Liver (tissue), 9 donors: Measurements from ENCODE around the gene CD226. TPM values are rescaled to one million over a fixed set of nuclear protein-coding genes. Genes with fewer than 3 reads are reported as not detected.

Source experiments
- DNase-seq: peaks from one replicate; pipeline ENCODE4 v3.0.0-alpha.2; 2017; ENCODE audit warnings: low spot score
- H3K27ac ChIP-seq, 2 donors: one replicate each; pipeline ENCODE4 v1.7.0; 2013; ENCODE audit warnings: inconsistent platforms in 2 of 2, low read length in 2 of 2, control low read depth in 1 of 2, low read depth in 1 of 2, mild to moderate bottlenecking in 1 of 2
- H3K27me3 ChIP-seq, 4 donors: one replicate each; pipeline versions ENCODE4 v1.6.1 to v1.7.0; 2013; ENCODE audit warnings: low read length in 3 of 4, inconsistent platforms in 1 of 4, mild to moderate bottlenecking in 1 of 4, moderate library complexity in 1 of 4; ENCODE audit not compliant: control insufficient read depth in 4 of 4, insufficient read depth in 4 of 4
- H3K36me3 ChIP-seq, 4 donors: one replicate each; pipeline versions ENCODE4 v1.6.1 to v1.7.0; 2013; ENCODE audit warnings: low read length in 3 of 4, mild to moderate bottlenecking in 3 of 4, low read depth in 1 of 4, moderate library complexity in 1 of 4; ENCODE audit not compliant: control insufficient read depth in 4 of 4, insufficient read depth in 3 of 4
- H3K4me1 ChIP-seq, 4 donors: one replicate each; pipeline versions ENCODE4 v1.6.1 to v1.7.0; 2013; ENCODE audit warnings: low read length in 3 of 4, mild to moderate bottlenecking in 3 of 4, moderate library complexity in 1 of 4; ENCODE audit not compliant: control insufficient read depth in 4 of 4, insufficient read depth in 4 of 4
- H3K4me3 ChIP-seq, 3 donors: one replicate each; pipeline versions ENCODE4 v1.6.1 to v1.7.0; 2013; ENCODE audit warnings: low read length in 3 of 3, control low read depth in 1 of 3, low read depth in 1 of 3, mild to moderate bottlenecking in 1 of 3
- H3K9ac ChIP-seq, 2 donors: one replicate each; pipeline ENCODE4 v1.7.0; 2013; ENCODE audit warnings: low read length in 2 of 2, mild to moderate bottlenecking in 2 of 2, moderate library complexity in 2 of 2, control low read depth in 1 of 2, low read depth in 1 of 2
- H3K9me3 ChIP-seq, 4 donors: one replicate each; pipeline versions ENCODE4 v1.6.1 to v1.7.0; 2013; ENCODE audit warnings: low read length in 3 of 4; ENCODE audit not compliant: control insufficient read depth in 4 of 4
- EGR1 ChIP-seq, 2 donors: IDR thresholded peaks; 2 replicates each; pipeline ENCODE4 v1.6.1; 2016 to 2018; ENCODE audit warnings: antibody characterized with exemption in 2 of 2, low read depth in 2 of 2
- FOXA1 ChIP-seq: IDR thresholded peaks from 2 replicates; pipeline ENCODE4 v1.6.1; 2016; ENCODE audit warnings: antibody characterized with exemption
- FOXA2 ChIP-seq: IDR thresholded peaks from 2 replicates; pipeline ENCODE4 v1.6.1; 2016; ENCODE audit warnings: antibody characterized with exemption
- GABPA ChIP-seq, 2 donors: IDR thresholded peaks in 1 of 2; conservative IDR thresholded peaks in 1 of 2; 2 replicates each; pipeline ENCODE4 v1.6.1; 2016; ENCODE audit warnings: antibody characterized with exemption in 2 of 2, mild to moderate bottlenecking in 1 of 2, moderate library complexity in 1 of 2
- HNF4A ChIP-seq, 2 donors: conservative IDR thresholded peaks; 2 replicates each; pipeline ENCODE4 v1.6.1; 2016; ENCODE audit warnings: antibody characterized with exemption in 2 of 2, mild to moderate bottlenecking in 2 of 2
- HNF4G ChIP-seq: IDR thresholded peaks from 2 replicates; pipeline ENCODE4 v1.6.1; 2016; ENCODE audit warnings: antibody characterized with exemption
- JUND ChIP-seq, 2 donors: IDR thresholded peaks; 2 replicates each; pipeline ENCODE4 v1.6.1; 2016; ENCODE audit warnings: antibody characterized with exemption in 2 of 2
- NR2F2 ChIP-seq: IDR thresholded peaks from 2 replicates; pipeline ENCODE4 v1.6.1; 2016; ENCODE audit warnings: antibody characterized with exemption
- RAD21 ChIP-seq, 2 donors: IDR thresholded peaks; 2 replicates each; pipeline ENCODE4 v1.6.1; 2016; ENCODE audit warnings: antibody characterized with exemption in 2 of 2, mild to moderate bottlenecking in 2 of 2
- TAF1 ChIP-seq: conservative IDR thresholded peaks from 2 replicates; pipeline ENCODE4 v1.6.1; 2016; ENCODE audit warnings: antibody characterized with exemption, mild to moderate bottlenecking
- YY1 ChIP-seq: IDR thresholded peaks from 2 replicates; pipeline ENCODE4 v1.6.1; 2016; ENCODE audit warnings: antibody characterized with exemption, mild to moderate bottlenecking
- WGBS: extraction: QIAGEN DNeasy Blood & Tissue Kit; methylation state at CpG from one replicate; pipeline ENCODE4 v1.1.7; 2013; 5-methylcytosine and 5-hydroxymethylcytosine counted together
- polyA plus RNA-seq, 2 donors: library from polyadenylated mRNA; stranded (reverse) in 1 of 2; unstranded in 1 of 2; fragments of 200-250 nt in 1 of 2; fragments of >200 nt in 1 of 2; fragmentation: Nextera tagmentation in 1 of 2; extraction: Ambion mirVana in 1 of 2; gene quantifications; one replicate each; pipeline versions ENCODE4 v1.2.1 to v1.2.3, GENCODE V29; 2013 to 2015
- total RNA-seq, 2 donors: library from RNA; depleted of rRNA; stranded (reverse); fragments of >200 nt; gene quantifications; one replicate each; pipeline ENCODE4 v1.2.3, GENCODE V29; 2014
- TF ChIP-seq, protein P1 (sequence below): IDR thresholded peaks from 2 replicates; pipeline ENCODE4 v1.6.1; 2016; ENCODE audit warnings: antibody characterized with exemption
- TF ChIP-seq, protein P2 (sequence below): IDR thresholded peaks from 2 replicates; pipeline ENCODE4 v1.6.1; 2016; ENCODE audit warnings: antibody characterized with exemption
- TF ChIP-seq, protein P3 (sequence below): IDR thresholded peaks from 2 replicates; pipeline ENCODE4 v1.6.1; 2016; ENCODE audit warnings: antibody characterized with exemption
- TF ChIP-seq, protein P4 (sequence below): IDR thresholded peaks from 2 replicates; pipeline ENCODE4 v1.6.1; 2016; ENCODE audit warnings: antibody characterized with exemption, mild to moderate bottlenecking
- TF ChIP-seq, protein P5 (sequence below): fragments of 150-350 bp; IDR thresholded peaks from 2 replicates; pipeline ENCODE4 v1.5.1; 2017; ENCODE audit warnings: improper control_type of control experiment, low read depth, low read length; ENCODE audit not compliant: missing input control
- donor health status: healthy.
- donor health status: healthy.
- donor health status: healthy.
- donor health status: healthy.
- donor health status: healthy.

Gene CD226
- total and polyA plus RNA-seq, 4 donors = 0.50 to 5.2 (median 3.0) TPM

DNA sequence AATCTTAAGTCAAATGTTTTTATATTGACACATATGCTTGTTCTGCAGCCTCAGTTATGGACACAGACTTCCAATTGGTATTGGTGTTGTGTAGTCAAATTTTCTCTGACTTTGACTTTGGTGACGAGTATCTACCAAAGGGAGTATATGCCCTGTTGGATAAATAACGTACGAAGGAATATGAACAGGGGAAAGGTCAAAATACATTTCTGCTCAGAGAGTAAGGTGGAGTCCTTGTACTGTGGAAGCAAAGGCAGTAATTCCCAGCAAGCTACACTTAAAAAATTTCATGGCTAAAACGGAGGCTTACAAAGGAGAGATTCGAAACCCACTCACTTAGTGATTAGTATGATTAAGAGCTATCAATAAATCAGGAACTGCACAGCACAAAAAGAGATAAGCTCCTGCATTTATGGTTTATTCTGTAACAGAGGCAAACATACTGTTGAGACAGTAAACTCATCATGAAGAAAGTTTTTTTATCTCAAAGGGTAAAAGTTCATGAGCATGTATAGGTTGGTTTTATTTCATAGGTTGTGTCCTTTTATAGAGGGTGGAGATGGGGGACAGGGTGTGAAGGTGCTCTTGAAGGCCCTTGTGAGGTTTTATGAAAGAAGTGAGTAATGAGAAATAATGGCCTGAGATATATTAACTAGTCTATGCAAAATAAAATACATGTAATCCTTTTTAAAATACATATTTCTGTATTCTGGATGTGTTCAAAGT is 142.7 kb downstream of the CD226 start:
- no peak overlapping the region for H3K27ac ChIP-seq
- WGBS = 80% methylated on average over 5 of the region's 5 CpGs
- TF ChIP-seq HNF4G = no peak
- no peak for TF ChIP-seq HNF4A (conservative IDR thresholded peaks at IDR 0.05)
- no peak for TF ChIP-seq NR2F2
- TF ChIP-seq FOXA2 = no peak
- TF ChIP-seq, protein P1, sequence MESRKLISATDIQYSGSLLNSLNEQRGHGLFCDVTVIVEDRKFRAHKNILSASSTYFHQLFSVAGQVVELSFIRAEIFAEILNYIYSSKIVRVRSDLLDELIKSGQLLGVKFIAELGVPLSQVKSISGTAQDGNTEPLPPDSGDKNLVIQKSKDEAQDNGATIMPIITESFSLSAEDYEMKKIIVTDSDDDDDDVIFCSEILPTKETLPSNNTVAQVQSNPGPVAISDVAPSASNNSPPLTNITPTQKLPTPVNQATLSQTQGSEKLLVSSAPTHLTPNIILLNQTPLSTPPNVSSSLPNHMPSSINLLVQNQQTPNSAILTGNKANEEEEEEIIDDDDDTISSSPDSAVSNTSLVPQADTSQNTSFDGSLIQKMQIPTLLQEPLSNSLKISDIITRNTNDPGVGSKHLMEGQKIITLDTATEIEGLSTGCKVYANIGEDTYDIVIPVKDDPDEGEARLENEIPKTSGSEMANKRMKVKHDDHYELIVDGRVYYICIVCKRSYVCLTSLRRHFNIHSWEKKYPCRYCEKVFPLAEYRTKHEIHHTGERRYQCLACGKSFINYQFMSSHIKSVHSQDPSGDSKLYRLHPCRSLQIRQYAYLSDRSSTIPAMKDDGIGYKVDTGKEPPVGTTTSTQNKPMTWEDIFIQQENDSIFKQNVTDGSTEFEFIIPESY = no peak
- TF ChIP-seq TAF1 = no peak
- TF ChIP-seq JUND (IDR thresholded peaks at IDR 0.05) = no peak
- no peak for TF ChIP-seq FOXA1
- TF ChIP-seq, protein P2, sequence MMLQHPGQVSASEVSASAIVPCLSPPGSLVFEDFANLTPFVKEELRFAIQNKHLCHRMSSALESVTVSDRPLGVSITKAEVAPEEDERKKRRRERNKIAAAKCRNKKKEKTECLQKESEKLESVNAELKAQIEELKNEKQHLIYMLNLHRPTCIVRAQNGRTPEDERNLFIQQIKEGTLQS = no peak
- no peak for TF ChIP-seq YY1
- no peak for TF ChIP-seq RAD21 (IDR thresholded peaks at IDR 0.05)
- TF ChIP-seq GABPA (IDR thresholded peaks at IDR 0.05 in 1 of 2, conservative IDR thresholded peaks at IDR 0.05 in 1 of 2) = no peak
- TF ChIP-seq, protein P3, sequence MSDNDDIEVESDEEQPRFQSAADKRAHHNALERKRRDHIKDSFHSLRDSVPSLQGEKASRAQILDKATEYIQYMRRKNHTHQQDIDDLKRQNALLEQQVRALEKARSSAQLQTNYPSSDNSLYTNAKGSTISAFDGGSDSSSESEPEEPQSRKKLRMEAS = no peak
- TF ChIP-seq, protein P4, sequence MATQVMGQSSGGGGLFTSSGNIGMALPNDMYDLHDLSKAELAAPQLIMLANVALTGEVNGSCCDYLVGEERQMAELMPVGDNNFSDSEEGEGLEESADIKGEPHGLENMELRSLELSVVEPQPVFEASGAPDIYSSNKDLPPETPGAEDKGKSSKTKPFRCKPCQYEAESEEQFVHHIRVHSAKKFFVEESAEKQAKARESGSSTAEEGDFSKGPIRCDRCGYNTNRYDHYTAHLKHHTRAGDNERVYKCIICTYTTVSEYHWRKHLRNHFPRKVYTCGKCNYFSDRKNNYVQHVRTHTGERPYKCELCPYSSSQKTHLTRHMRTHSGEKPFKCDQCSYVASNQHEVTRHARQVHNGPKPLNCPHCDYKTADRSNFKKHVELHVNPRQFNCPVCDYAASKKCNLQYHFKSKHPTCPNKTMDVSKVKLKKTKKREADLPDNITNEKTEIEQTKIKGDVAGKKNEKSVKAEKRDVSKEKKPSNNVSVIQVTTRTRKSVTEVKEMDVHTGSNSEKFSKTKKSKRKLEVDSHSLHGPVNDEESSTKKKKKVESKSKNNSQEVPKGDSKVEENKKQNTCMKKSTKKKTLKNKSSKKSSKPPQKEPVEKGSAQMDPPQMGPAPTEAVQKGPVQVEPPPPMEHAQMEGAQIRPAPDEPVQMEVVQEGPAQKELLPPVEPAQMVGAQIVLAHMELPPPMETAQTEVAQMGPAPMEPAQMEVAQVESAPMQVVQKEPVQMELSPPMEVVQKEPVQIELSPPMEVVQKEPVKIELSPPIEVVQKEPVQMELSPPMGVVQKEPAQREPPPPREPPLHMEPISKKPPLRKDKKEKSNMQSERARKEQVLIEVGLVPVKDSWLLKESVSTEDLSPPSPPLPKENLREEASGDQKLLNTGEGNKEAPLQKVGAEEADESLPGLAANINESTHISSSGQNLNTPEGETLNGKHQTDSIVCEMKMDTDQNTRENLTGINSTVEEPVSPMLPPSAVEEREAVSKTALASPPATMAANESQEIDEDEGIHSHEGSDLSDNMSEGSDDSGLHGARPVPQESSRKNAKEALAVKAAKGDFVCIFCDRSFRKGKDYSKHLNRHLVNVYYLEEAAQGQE = no peak
- TF ChIP-seq, protein P5, sequence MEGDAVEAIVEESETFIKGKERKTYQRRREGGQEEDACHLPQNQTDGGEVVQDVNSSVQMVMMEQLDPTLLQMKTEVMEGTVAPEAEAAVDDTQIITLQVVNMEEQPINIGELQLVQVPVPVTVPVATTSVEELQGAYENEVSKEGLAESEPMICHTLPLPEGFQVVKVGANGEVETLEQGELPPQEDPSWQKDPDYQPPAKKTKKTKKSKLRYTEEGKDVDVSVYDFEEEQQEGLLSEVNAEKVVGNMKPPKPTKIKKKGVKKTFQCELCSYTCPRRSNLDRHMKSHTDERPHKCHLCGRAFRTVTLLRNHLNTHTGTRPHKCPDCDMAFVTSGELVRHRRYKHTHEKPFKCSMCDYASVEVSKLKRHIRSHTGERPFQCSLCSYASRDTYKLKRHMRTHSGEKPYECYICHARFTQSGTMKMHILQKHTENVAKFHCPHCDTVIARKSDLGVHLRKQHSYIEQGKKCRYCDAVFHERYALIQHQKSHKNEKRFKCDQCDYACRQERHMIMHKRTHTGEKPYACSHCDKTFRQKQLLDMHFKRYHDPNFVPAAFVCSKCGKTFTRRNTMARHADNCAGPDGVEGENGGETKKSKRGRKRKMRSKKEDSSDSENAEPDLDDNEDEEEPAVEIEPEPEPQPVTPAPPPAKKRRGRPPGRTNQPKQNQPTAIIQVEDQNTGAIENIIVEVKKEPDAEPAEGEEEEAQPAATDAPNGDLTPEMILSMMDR = no peak
- TF ChIP-seq EGR1 (IDR thresholded peaks at IDR 0.05; ENCODE audit: low read depth in 2 of 2) = no peak
- DNase-seq = no peak
- H3K36me3 ChIP-seq = no peaks in the 10 kb centered on the region
- H3K9me3 ChIP-seq = no peaks in the 10 kb centered on the region
- no peaks in the 10 kb centered on the region for H3K27me3 ChIP-seq
- no peaks in the 10 kb centered on the region for H3K4me1 ChIP-seq
- no peak overlapping the region for H3K4me3 ChIP-seq
- no peak overlapping the region for H3K9ac ChIP-seq
